PC-3 (cell line): Measurements from ENCODE around the gene BCCIP. TPM values are rescaled to one million over a fixed set of nuclear protein-coding genes. Genes with fewer than 3 reads are reported as not detected.
A peak's percentile ranks its signal among the peaks of the same experiment; 100 is the strongest.

Source experiments
- ATAC-seq: fragments of 200-7000 bp; cut with Tn5 transposase; 2 replicates; pipeline ENCODE4 v1.9.1; 2020; ENCODE audit warnings: mild to moderate bottlenecking, moderate library complexity
- BruUV-seq: library from RNA; stranded (reverse); fragments of 400-500 nt; replicated peaks from 2 replicates; lab custom pipeline; 2021; lab: Mats Ljungman, UMichigan
- CTCF ChIA-PET: fragments of 300-600 bp; sonication (Branson Sonifier 250); formaldehyde crosslinking; loops from one replicate; lab custom pipeline; 2022; ENCODE audit warnings: antibody characterized with exemption; lab: Charles Lee
- POLR2A ChIA-PET: fragments of 300-600 bp; sonication (Branson Sonifier 250); formaldehyde crosslinking; loops from one replicate; lab custom pipeline; 2022; ENCODE audit warnings: antibody characterized with exemption; ENCODE audit not compliant: unreplicated experiment; lab: Charles Lee
- DNase-seq: peaks from one replicate; pipeline ENCODE4 v3.0.0-alpha.2; 2015
- H2AFZ ChIP-seq: fragments of 300-600 bp; sonication (generic); 2 replicates; pipeline ENCODE4 v1.6.0; 2016; ENCODE audit warnings: antibody characterized with exemption, low read length
- H3F3A ChIP-seq: fragments of 300-600 bp; sonication (generic); one replicate; pipeline ENCODE4 v1.6.0; 2017; ENCODE audit warnings: antibody characterized with exemption, low read length, control low read depth, mild to moderate bottlenecking; ENCODE audit not compliant: unreplicated experiment
- H3K27ac ChIP-seq: fragments of 300-600 bp; sonication (generic); 2 replicates; pipeline ENCODE4 v1.5.1; 2016; ENCODE audit warnings: mild to moderate bottlenecking, low read length
- H3K27me3 ChIP-seq: fragments of 300-600 bp; sonication (generic); 2 replicates; pipeline ENCODE4 v1.6.1; 2016; ENCODE audit warnings: low read length, mixed read lengths
- H3K36me3 ChIP-seq: fragments of 300-600 bp; sonication (generic); 2 replicates; pipeline ENCODE4 v1.6.1; 2016; ENCODE audit warnings: low read depth, mixed run types, low read length, mixed read lengths
- H3K4me1 ChIP-seq: fragments of 300-600 bp; sonication (generic); 2 replicates; pipeline ENCODE4 v1.5.1; 2016; ENCODE audit warnings: low read length; ENCODE audit not compliant: insufficient read depth
- H3K4me2 ChIP-seq: fragments of 300-600 bp; sonication (generic); 2 replicates; pipeline ENCODE4 v1.6.0; 2016; ENCODE audit warnings: low read length
- H3K4me3 ChIP-seq: fragments of 300-600 bp; sonication (generic); 2 replicates; pipeline ENCODE4 v1.5.1; 2016; ENCODE audit warnings: mild to moderate bottlenecking, low read length, mixed read lengths
- H3K79me2 ChIP-seq: fragments of 300-600 bp; sonication (generic); 2 replicates; pipeline ENCODE4 v1.6.1; 2017; ENCODE audit warnings: low read length, mixed read lengths
- H3K9ac ChIP-seq: fragments of 300-600 bp; sonication (generic); 2 replicates; pipeline ENCODE4 v1.6.0; 2016; ENCODE audit warnings: mild to moderate bottlenecking, low read length
- H3K9me2 ChIP-seq: fragments of 300-600 bp; sonication (generic); replicated peaks from 2 replicates; pipeline ENCODE4 v1.6.1; 2016; ENCODE audit warnings: mixed run types, low read length, mixed read lengths
- H3K9me3 ChIP-seq: fragments of 300-600 bp; sonication (generic); 2 replicates; pipeline ENCODE4 v1.6.1; 2016; ENCODE audit warnings: low read length, mixed read lengths
- H4K20me1 ChIP-seq: fragments of 300-600 bp; sonication (generic); 2 replicates; pipeline ENCODE4 v1.6.1; 2016; ENCODE audit warnings: low read length, mixed read lengths
- EZH2 ChIP-seq: fragments of 300-600 bp; sonication (generic); IDR thresholded peaks from one replicate; pipeline ENCODE4 v1.6.1; 2017; ENCODE audit warnings: antibody characterized with exemption, mild to moderate bottlenecking, low read length; ENCODE audit not compliant: unreplicated experiment
- EZH2phosphoT487 ChIP-seq: fragments of 300-600 bp; sonication (generic); IDR thresholded peaks from 2 replicates; pipeline ENCODE4 v1.6.1; 2018; ENCODE audit warnings: mild to moderate bottlenecking, antibody characterized with exemption, low read length, borderline replicate concordance
- intact Hi-C: fragments of 100-400 bp; cut with micrococcal nuclease; formaldehyde crosslinking; loops from 2 replicates; pipeline ENCODE4 v1.9.0; 2023
- total RNA-seq: library from RNA; depleted of rRNA; stranded (reverse); fragments of >200 nt; gene quantifications from 2 replicates; pipeline ENCODE4 v1.2.3, GENCODE V29; 2014
- TF ChIP-seq, protein P1 (sequence below): fragments of 300-600 bp; sonication (generic); conservative IDR thresholded peaks from 2 replicates; pipeline ENCODE4 v1.5.1; 2017; ENCODE audit warnings: antibody characterized with exemption, low read depth, mild to moderate bottlenecking, low read length

Gene BCCIP
- total RNA-seq, 1 experiment from 2014 or later, result 81.5 TPM

DNA sequence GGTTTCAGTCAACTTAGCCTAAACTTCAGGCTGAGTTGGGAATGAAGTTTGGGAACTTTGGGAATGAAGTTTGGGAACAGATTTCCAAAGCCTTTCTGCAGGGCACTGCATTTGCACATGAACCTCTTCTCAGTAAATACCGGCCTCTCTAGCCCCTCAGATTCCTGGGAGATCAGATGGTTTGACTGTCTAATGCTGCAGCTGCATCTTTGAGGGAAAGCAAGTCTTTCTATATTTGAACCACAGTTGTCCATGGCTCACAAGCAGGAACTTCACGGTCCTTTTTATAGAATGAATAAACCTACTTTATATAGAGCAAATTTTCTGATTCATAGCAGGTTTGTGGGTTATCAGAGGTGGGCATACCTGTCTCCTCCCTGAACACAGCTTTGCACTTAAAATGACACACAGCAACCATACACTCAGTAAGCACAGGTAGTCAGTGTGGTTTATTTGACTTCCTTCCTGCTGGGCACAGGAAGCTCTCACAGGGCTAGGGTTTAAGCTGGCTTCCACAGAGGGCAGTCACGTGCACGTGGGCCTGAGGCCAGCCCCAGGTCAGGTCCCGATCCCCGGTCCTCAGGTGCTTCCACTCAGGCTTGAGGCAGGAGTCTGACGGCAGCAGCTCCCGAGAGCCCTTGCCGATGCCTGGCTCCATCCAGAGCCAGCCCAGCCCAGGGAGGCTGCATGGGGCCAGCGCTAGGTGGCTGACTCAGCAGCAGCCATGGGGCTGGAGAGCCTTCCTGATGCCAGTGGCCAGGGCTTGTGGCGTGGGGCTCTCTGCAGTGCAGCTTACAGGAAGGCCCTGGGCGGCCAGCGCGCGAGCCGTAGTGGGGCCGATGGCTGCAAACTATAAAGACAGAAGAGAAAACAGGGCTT, 35.0 kb upstream of the BCCIP start:
- peak; percentile 45; the same call in 1 of the 2 replicates for ATAC-seq
- no peaks in the 10 kb centered on the region for H3K9me3 ChIP-seq

DNA sequence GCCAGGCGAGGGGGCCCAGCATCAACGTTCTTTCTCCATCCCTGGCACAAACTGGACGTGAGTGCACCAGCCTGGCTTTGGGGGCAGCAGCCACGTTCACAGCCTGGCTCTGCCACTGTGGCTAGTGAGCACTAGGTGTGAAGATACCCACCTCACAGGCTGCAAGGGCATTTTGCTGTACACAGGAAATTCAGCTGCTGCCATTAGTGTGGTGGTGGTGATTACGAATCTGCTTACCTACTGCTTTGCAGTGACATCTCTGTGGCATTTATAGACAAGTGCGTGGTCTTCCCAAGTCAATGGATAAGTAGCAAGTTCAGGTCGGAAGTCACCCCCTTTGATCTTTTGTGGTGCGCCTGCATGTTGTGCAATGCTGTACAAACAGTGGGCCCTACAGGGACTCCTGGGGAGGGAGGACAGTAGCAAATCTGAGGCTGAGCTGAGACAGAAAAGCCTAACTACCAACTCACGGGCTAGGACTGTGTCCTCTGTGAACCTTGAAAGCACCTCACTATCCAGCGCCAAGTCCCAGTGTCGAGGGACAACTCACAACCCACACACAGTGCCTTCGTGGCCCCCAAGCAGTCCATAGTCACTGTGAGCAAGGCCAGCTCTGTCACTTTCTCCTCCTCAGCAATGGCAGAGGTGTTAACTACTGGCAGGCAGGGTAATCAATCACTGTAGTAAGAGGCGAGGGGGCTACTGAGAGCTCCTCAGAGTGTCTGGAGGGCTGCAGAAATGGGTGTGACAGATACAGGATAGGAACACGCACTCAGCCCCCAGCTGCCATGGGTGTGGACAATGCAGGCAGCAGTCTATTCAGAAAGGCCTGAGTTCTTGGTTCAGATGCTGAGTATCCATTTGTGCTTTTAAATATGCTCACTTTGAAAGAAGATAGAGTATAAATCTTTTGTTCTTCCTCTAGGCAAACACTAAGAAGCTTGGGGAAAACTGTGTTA, 30.7 kb upstream of the BCCIP start:
- no peaks in the 10 kb centered on the region for H3K79me2 ChIP-seq
- H3K9me3 ChIP-seq, result no peaks in the 10 kb centered on the region
- no TSS peak for BruUV-seq

More for the DNA sequence above, 35.0 kb upstream of the BCCIP start:
- no TSS peak for BruUV-seq
- Histone ChIP-seq H2AFZ (no peak overlapping the region), H3K79me2 (no peaks in the 10 kb centered on the region), H3K9me2 (no peaks in the 10 kb centered on the region), H3K4me3 (no peak overlapping the region), H3K4me2 (no peak overlapping the region), H3K4me1 (no peaks in the 10 kb centered on the region), H3F3A (no peaks in the 10 kb centered on the region), H3K36me3 (no peaks in the 10 kb centered on the region; the same call in 1 of the 2 replicates), H3K27me3 (no peaks in the 10 kb centered on the region), H3K9ac (no peak overlapping the region), H4K20me1 (no peaks in the 10 kb centered on the region), H3K27ac (no peak overlapping the region)
- TF ChIP-seq EZH2 (no peak), EZH2phosphoT487 (no peak)
- TF ChIP-seq, protein P1, sequence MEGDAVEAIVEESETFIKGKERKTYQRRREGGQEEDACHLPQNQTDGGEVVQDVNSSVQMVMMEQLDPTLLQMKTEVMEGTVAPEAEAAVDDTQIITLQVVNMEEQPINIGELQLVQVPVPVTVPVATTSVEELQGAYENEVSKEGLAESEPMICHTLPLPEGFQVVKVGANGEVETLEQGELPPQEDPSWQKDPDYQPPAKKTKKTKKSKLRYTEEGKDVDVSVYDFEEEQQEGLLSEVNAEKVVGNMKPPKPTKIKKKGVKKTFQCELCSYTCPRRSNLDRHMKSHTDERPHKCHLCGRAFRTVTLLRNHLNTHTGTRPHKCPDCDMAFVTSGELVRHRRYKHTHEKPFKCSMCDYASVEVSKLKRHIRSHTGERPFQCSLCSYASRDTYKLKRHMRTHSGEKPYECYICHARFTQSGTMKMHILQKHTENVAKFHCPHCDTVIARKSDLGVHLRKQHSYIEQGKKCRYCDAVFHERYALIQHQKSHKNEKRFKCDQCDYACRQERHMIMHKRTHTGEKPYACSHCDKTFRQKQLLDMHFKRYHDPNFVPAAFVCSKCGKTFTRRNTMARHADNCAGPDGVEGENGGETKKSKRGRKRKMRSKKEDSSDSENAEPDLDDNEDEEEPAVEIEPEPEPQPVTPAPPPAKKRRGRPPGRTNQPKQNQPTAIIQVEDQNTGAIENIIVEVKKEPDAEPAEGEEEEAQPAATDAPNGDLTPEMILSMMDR, result no peak
- peak; percentile 4 for DNase-seq
- ChIA-PET CTCF (no interaction called here), POLR2A (interaction anchor here (0.7 kb wide), 1 partner anchor 33 kb away, joined by 5 read pairs; no protein-coding TSS in a partner anchor)
- intact Hi-C loops, result no loop called here

More for the DNA sequence above, 30.7 kb upstream of the BCCIP start:
- ChIA-PET POLR2A (interaction anchor here (0.6 kb wide), 1 partner anchor 31 kb away, joined by 3 read pairs; the partner anchor contains the start of genes BCCIP and UROS), CTCF (interaction anchor here (0.6 kb wide), 1 partner anchor 1775 kb away, joined by 3 read pairs; no protein-coding TSS in a partner anchor)
- Histone ChIP-seq H3K9me2 (no peaks in the 10 kb centered on the region), H2AFZ (no peak overlapping the region), H3F3A (no peaks in the 10 kb centered on the region), H3K9ac (no peak overlapping the region), H3K4me1 (no peaks in the 10 kb centered on the region), H3K27me3 (no peaks in the 10 kb centered on the region), H3K27ac (no peak overlapping the region), H3K4me3 (no peak overlapping the region), H3K36me3 (no peaks in the 10 kb centered on the region; the same call in 1 of the 2 replicates), H3K4me2 (no peak overlapping the region), H4K20me1 (no peaks in the 10 kb centered on the region)
- TF ChIP-seq, protein P1, result no peak
- TF ChIP-seq EZH2, result no peak
- TF ChIP-seq EZH2phosphoT487, result no peak
- no peak for ATAC-seq
- intact Hi-C loops, result no loop called here
- DNase-seq, result no peak
